Panc1 (cell line): ENCODE results near the gene FBN1. TPM values are rescaled to one million over a fixed set of nuclear protein-coding genes. Genes with fewer than 3 reads are reported as not detected.

Source experiments
- ATAC-seq: fragments of 200-7000 bp; cut with Tn5 transposase; 2 replicates; pipeline ENCODE4 v1.9.1; 2020; ENCODE audit warnings: mild to moderate bottlenecking, moderate library complexity
- BruUV-seq: library from RNA; stranded (reverse); fragments of 400-500 nt; replicated peaks from 2 replicates; lab custom pipeline; 2021; lab: Mats Ljungman, UMichigan
- CTCF ChIA-PET: fragments of 300-600 bp; sonication (Branson Sonifier 250); formaldehyde crosslinking; loops from one replicate; lab custom pipeline; 2022; ENCODE audit warnings: antibody characterized with exemption; lab: Charles Lee
- POLR2A ChIA-PET: fragments of 300-600 bp; sonication (Branson Sonifier 250); formaldehyde crosslinking; loops from one replicate; lab custom pipeline; 2022; ENCODE audit warnings: antibody characterized with exemption; lab: Charles Lee
- DNase-seq: peaks from one replicate; pipeline ENCODE4 v3.0.0-alpha.2; 2010; ENCODE audit warnings: low read depth, low spot score
- H3K27ac ChIP-seq: 2 replicates; pipeline ENCODE4 v1.5.1; 2011; ENCODE audit warnings: mild to moderate bottlenecking, low read length, inconsistent platforms
- H3K27me3 ChIP-seq: fragments of 200-500 bp; sonication (Bioruptor generic); 2 replicates; pipeline ENCODE4 v1.6.0; 2014; ENCODE audit warnings: low read length, inconsistent platforms; ENCODE audit not compliant: control insufficient read depth, insufficient read depth
- H3K36me3 ChIP-seq: fragments of 200-500 bp; sonication (Bioruptor generic); 2 replicates; pipeline ENCODE4 v1.5.1; 2014; ENCODE audit warnings: inconsistent platforms, mild to moderate bottlenecking, low read length, moderate library complexity; ENCODE audit not compliant: control insufficient read depth, insufficient read depth
- H3K4me1 ChIP-seq: 2 replicates; pipeline ENCODE4 v1.5.1; 2011; ENCODE audit warnings: inconsistent platforms, mild to moderate bottlenecking, low read length, moderate library complexity; ENCODE audit not compliant: control insufficient read depth, insufficient read depth
- H3K4me3 ChIP-seq, 2 experiments: 2 replicates each; pipeline ENCODE4 v1.5.1; 2011 to 2012; ENCODE audit warnings: low read depth in 2 of 2, low read length in 2 of 2, mild to moderate bottlenecking in 2 of 2, inconsistent platforms in 1 of 2, moderate library complexity in 1 of 2
- H3K9me3 ChIP-seq: fragments of 200-500 bp; sonication (Bioruptor generic); 2 replicates; pipeline ENCODE4 v1.5.1; 2014; ENCODE audit warnings: low read depth, mild to moderate bottlenecking, inconsistent platforms, low read length, moderate library complexity; ENCODE audit not compliant: control insufficient read depth, insufficient read depth
- POLR2AphosphoS5 ChIP-seq: IDR thresholded peaks from 2 replicates; pipeline ENCODE4 v1.6.1; 2012; ENCODE audit warnings: mild to moderate bottlenecking, low read depth, low read length, moderate library complexity
- SIN3A ChIP-seq: IDR thresholded peaks from 2 replicates; pipeline ENCODE4 v1.6.1; 2012; ENCODE audit warnings: low read depth, mild to moderate bottlenecking, low read length, moderate library complexity, borderline replicate concordance; ENCODE audit not compliant: insufficient read depth
- TCF7L2 ChIP-seq: IDR thresholded peaks from 2 replicates; pipeline ENCODE4 v1.6.1; 2011; ENCODE audit warnings: mild to moderate bottlenecking, low read depth, low read length, inconsistent platforms
- in situ Hi-C: cut with HindIII; loops from 2 replicates; pipeline ENCODE4 v1.10.0; 2016; ENCODE audit warnings: low sequenced_read_pairs, low pct_unique_long_range_greater_than_20kb
- intact Hi-C: fragments of 100-400 bp; cut with micrococcal nuclease; formaldehyde crosslinking; loops from one replicate; pipeline ENCODE4 v1.10.0; 2022; ENCODE audit not compliant: unreplicated experiment
- total RNA-seq: library from RNA; stranded (reverse); gene quantifications from one replicate; pipeline ENCODE4 v1.2.1, GENCODE V29; 2021; ENCODE audit not compliant: unreplicated experiment
- TF ChIP-seq, protein P1 (sequence below): fragments of 450-650 bp; IDR thresholded peaks from 2 replicates; pipeline ENCODE4 v1.5.1; 2017; ENCODE audit warnings: mild to moderate bottlenecking
- TF ChIP-seq, protein P2 (sequence below), 2 experiments: IDR thresholded peaks; 2 replicates each; pipeline ENCODE4 v1.6.1; 2011 to 2012; ENCODE audit warnings: low read depth in 2 of 2, control low read depth in 1 of 2, low read length in 1 of 2, mild to moderate bottlenecking in 1 of 2, moderate library complexity in 1 of 2; ENCODE audit not compliant: insufficient read depth in 1 of 2

Gene FBN1
- total RNA-seq, 1 experiment from 2014 or later, result 0.46 TPM

DNA sequence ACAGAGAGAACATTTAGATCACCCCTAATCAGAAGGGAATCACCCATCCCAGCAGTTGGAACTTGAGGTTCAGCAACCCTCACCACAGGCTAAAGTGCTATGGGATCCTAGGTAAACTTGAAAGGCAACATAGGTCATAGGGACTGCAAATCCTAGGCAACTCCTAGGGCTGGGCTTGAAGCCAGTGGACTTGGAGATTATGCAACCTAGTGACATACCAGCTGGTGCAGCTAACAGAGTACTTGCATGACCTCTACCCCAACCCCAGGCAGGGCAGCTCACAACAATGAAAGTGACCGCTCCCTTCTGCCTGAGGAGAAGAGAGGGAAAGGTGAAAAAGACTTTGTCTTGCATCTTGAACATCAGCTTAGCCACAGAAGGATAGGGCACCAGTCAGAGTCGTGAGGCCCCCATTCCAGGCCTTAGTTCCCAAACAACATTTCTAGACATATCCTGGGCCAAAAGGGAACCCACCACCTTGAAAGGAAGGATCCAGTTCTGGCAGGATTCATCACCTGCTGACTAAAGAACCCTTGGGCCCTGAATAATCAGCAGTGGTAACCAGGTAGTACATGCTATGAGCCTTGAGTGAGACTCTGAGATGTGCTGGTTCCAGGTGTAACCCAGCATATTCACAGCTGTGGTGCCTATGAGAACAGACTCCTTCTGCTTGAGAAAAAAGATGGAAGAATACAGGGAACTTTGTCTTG is 37.6 kb upstream of the FBN1 start:
- no peak overlapping the region for H3K4me3 ChIP-seq
- H3K9me3 ChIP-seq, result no peaks in the 10 kb centered on the region
- TF ChIP-seq TCF7L2 (no peak), POLR2AphosphoS5 (no peak), SIN3A (no peak)
- TF ChIP-seq, protein P1, sequence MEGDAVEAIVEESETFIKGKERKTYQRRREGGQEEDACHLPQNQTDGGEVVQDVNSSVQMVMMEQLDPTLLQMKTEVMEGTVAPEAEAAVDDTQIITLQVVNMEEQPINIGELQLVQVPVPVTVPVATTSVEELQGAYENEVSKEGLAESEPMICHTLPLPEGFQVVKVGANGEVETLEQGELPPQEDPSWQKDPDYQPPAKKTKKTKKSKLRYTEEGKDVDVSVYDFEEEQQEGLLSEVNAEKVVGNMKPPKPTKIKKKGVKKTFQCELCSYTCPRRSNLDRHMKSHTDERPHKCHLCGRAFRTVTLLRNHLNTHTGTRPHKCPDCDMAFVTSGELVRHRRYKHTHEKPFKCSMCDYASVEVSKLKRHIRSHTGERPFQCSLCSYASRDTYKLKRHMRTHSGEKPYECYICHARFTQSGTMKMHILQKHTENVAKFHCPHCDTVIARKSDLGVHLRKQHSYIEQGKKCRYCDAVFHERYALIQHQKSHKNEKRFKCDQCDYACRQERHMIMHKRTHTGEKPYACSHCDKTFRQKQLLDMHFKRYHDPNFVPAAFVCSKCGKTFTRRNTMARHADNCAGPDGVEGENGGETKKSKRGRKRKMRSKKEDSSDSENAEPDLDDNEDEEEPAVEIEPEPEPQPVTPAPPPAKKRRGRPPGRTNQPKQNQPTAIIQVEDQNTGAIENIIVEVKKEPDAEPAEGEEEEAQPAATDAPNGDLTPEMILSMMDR, result no peak
- TF ChIP-seq, protein P2, sequence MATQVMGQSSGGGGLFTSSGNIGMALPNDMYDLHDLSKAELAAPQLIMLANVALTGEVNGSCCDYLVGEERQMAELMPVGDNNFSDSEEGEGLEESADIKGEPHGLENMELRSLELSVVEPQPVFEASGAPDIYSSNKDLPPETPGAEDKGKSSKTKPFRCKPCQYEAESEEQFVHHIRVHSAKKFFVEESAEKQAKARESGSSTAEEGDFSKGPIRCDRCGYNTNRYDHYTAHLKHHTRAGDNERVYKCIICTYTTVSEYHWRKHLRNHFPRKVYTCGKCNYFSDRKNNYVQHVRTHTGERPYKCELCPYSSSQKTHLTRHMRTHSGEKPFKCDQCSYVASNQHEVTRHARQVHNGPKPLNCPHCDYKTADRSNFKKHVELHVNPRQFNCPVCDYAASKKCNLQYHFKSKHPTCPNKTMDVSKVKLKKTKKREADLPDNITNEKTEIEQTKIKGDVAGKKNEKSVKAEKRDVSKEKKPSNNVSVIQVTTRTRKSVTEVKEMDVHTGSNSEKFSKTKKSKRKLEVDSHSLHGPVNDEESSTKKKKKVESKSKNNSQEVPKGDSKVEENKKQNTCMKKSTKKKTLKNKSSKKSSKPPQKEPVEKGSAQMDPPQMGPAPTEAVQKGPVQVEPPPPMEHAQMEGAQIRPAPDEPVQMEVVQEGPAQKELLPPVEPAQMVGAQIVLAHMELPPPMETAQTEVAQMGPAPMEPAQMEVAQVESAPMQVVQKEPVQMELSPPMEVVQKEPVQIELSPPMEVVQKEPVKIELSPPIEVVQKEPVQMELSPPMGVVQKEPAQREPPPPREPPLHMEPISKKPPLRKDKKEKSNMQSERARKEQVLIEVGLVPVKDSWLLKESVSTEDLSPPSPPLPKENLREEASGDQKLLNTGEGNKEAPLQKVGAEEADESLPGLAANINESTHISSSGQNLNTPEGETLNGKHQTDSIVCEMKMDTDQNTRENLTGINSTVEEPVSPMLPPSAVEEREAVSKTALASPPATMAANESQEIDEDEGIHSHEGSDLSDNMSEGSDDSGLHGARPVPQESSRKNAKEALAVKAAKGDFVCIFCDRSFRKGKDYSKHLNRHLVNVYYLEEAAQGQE (IDR thresholded peaks at IDR 0.05; ENCODE audit: insufficient read depth in 1 of 2, low read depth in 2 of 2, low read length in 1 of 2), result no peak
- intact Hi-C loops (no loop called here), in situ Hi-C loops (no loop called here)
- BruUV-seq, result no TSS peak
- H3K4me1 ChIP-seq, result no peaks in the 10 kb centered on the region
- H3K36me3 ChIP-seq, result no peaks in the 10 kb centered on the region
- DNase-seq, result no peak
- CTCF ChIA-PET, result no interaction called here
- H3K27ac ChIP-seq, result no peak overlapping the region
- POLR2A ChIA-PET, result no interaction called here
- no peaks in the 10 kb centered on the region for H3K27me3 ChIP-seq
- ATAC-seq, result no peak

DNA sequence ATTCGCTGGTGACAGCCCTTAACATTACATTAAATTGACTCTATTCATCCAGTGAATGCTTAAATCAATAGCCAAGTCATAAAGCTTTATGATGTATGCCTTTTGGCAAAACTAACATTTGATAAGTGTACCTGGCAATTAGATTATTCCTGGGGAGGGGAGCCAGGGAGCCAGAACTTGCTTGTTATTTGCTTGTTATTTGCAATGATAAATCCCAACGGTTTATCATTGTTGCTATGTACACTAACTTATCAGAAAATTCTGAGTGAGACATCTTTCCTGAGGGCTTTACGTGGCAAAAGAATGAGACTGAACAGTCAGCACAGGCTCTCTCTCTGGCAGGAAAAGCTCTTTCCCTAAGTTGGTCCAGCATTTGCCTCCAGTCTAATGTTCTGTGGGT is 35.8 kb upstream of the FBN1 start:
- intact Hi-C loops (no loop called here), in situ Hi-C loops (no loop called here)
- POLR2A ChIA-PET, result interaction anchor here (0.6 kb wide), 1 partner anchor 15 kb away, joined by 4 read pairs; no protein-coding TSS in a partner anchor

More for the DNA sequence above, 35.8 kb upstream of the FBN1 start:
- no TSS peak for BruUV-seq
- Histone ChIP-seq H3K4me3 (no peak overlapping the region), H3K9me3 (no peaks in the 10 kb centered on the region), H3K36me3 (no peaks in the 10 kb centered on the region), H3K4me1 (no peaks in the 10 kb centered on the region), H3K27ac (no peak overlapping the region), H3K27me3 (no peaks in the 10 kb centered on the region)
- CTCF ChIA-PET, result no interaction called here
- TF ChIP-seq, protein P1, result no peak
- TF ChIP-seq, protein P2 (IDR thresholded peaks at IDR 0.05; ENCODE audit: insufficient read depth in 1 of 2, low read depth in 2 of 2, low read length in 1 of 2), result no peak
- TF ChIP-seq POLR2AphosphoS5, result no peak
- TF ChIP-seq SIN3A, result no peak
- no peak for TF ChIP-seq TCF7L2
- ATAC-seq (no peak), DNase-seq (no peak)
